HUES6 (cell line): Measurements from ENCODE around the gene EGFL8.
A peak's percentile ranks its signal among the peaks of the same experiment; 100 is the strongest.

Source experiments
- H3K27ac ChIP-seq: 2 replicates; pipeline ENCODE4 v1.7.0; 2013; ENCODE audit warnings: low read depth, mild to moderate bottlenecking, low read length, inconsistent platforms
- H3K27me3 ChIP-seq: 2 replicates; pipeline ENCODE4 v1.6.1; 2013; ENCODE audit warnings: low read length; ENCODE audit not compliant: control insufficient read depth, insufficient read depth
- H3K36me3 ChIP-seq: 2 replicates; pipeline ENCODE4 v1.6.1; 2013; ENCODE audit warnings: low read length; ENCODE audit not compliant: control insufficient read depth, insufficient read depth
- H3K4me1 ChIP-seq: 2 replicates; pipeline ENCODE4 v1.6.1; 2013; ENCODE audit warnings: low read length; ENCODE audit not compliant: control insufficient read depth, insufficient read depth
- H3K4me3 ChIP-seq: 2 replicates; pipeline ENCODE4 v1.5.1; 2013; ENCODE audit warnings: low read depth, low read length
- H3K9ac ChIP-seq: one replicate; pipeline ENCODE4 v1.6.1; 2013; ENCODE audit warnings: mild to moderate bottlenecking, low read length
- H3K9me3 ChIP-seq: 2 replicates; pipeline ENCODE4 v1.6.1; 2013; ENCODE audit warnings: low read depth, low read length; ENCODE audit not compliant: control insufficient read depth, insufficient read depth

EGFL8 gene

GRCh38 chr6:32177788-32178546 lies 13.6 kb downstream of the EGFL8 start, which contains the start of gene RNF5:
Gene RNF5, plus strand, starts transcription at chr6:32178405. Its CDS starts 107 bp downstream, at chr6:32178512.
- Histone ChIP-seq H3K9ac (peak within 1 kb of the TSS; percentile 89), H3K36me3 (peaks cover 30% of the 10 kb centered on the region), H3K4me1 (peaks cover 33% of the 10 kb centered on the region; the same call in 1 of the 2 replicates), H3K9me3 (no peaks in the 10 kb centered on the region), H3K4me3 (peak within 1 kb of the TSS; percentile 90), H3K27ac (peak within 1 kb of the TSS; percentile 91), H3K27me3 (no peaks in the 10 kb centered on the region)

- H3K9ac ChIP-seq, result peak overlapping the region; percentile 89
- H3K4me1 ChIP-seq, result peaks cover 25% of the 10 kb centered on the region; the same call in 1 of the 2 replicates
- H3K36me3 ChIP-seq, result peaks cover 34% of the 10 kb centered on the region
- H3K27me3 ChIP-seq, result no peaks in the 10 kb centered on the region
- H3K4me3 ChIP-seq, result peak overlapping the region; percentile 90
- H3K27ac ChIP-seq, result no peak overlapping the region
- no peaks in the 10 kb centered on the region for H3K9me3 ChIP-seq
Measured at GRCh38 chr6:32178547-32179440, 14.4 kb downstream of the EGFL8 start.

GRCh38 chr6:32179766-32180405 lies 15.5 kb downstream of the EGFL8 start:
- H3K4me1 ChIP-seq, result peaks cover 24% of the 10 kb centered on the region; the same call in 1 of the 2 replicates
- H3K27me3 ChIP-seq, result no peaks in the 10 kb centered on the region
- no peak overlapping the region for H3K27ac ChIP-seq
- H3K4me3 ChIP-seq, result no peak overlapping the region
- H3K9ac ChIP-seq, result no peak overlapping the region
- H3K36me3 ChIP-seq, result peaks cover 41% of the 10 kb centered on the region
- H3K9me3 ChIP-seq, result no peaks in the 10 kb centered on the region

- Histone ChIP-seq H3K9ac (no peak overlapping the region), H3K27ac (no peak overlapping the region), H3K36me3 (peaks cover 44% of the 10 kb centered on the region), H3K9me3 (no peaks in the 10 kb centered on the region), H3K27me3 (no peaks in the 10 kb centered on the region), H3K4me1 (peaks cover 19% of the 10 kb centered on the region; the same call in 1 of the 2 replicates), H3K4me3 (no peak overlapping the region)
Measured at GRCh38 chr6:32181148-32181702, 16.8 kb downstream of the EGFL8 start.

- Histone ChIP-seq H3K9me3 (no peaks in the 10 kb centered on the region), H3K27me3 (no peaks in the 10 kb centered on the region), H3K36me3 (peaks cover 52% of the 10 kb centered on the region), H3K4me1 (peaks cover 11% of the 10 kb centered on the region; the same call in 1 of the 2 replicates), H3K9ac (no peak overlapping the region), H3K4me3 (no peak overlapping the region), H3K27ac (no peak overlapping the region)
Measured at GRCh38 chr6:32181915-32182529, 17.6 kb downstream of the EGFL8 start.

GRCh38 chr6:32182555-32182981 lies 18.2 kb downstream of the EGFL8 start:
- Histone ChIP-seq H3K27me3 (no peaks in the 10 kb centered on the region), H3K36me3 (peaks cover 57% of the 10 kb centered on the region), H3K4me3 (no peak overlapping the region), H3K9ac (no peak overlapping the region), H3K9me3 (no peaks in the 10 kb centered on the region), H3K27ac (no peak overlapping the region), H3K4me1 (peaks cover 11% of the 10 kb centered on the region; the same call in 1 of the 2 replicates)

GRCh38 chr6:32183030-32183429 lies 18.6 kb downstream of the EGFL8 start:
- peaks cover 62% of the 10 kb centered on the region for H3K36me3 ChIP-seq

GRCh38 chr6:32183483-32184083 lies 19.2 kb downstream of the EGFL8 start:
- Histone ChIP-seq H3K4me1 (peaks cover 14% of the 10 kb centered on the region; the same call in 1 of the 2 replicates), H3K4me3 (no peak overlapping the region), H3K27me3 (no peaks in the 10 kb centered on the region), H3K9ac (no peak overlapping the region), H3K9me3 (no peaks in the 10 kb centered on the region), H3K36me3 (peaks cover 64% of the 10 kb centered on the region), H3K27ac (no peak overlapping the region)

More at GRCh38 chr6:32183030-32183429, 18.6 kb downstream of the EGFL8 start:
- Histone ChIP-seq H3K9ac (no peak overlapping the region), H3K4me1 (peaks cover 11% of the 10 kb centered on the region; the same call in 1 of the 2 replicates), H3K9me3 (no peaks in the 10 kb centered on the region), H3K4me3 (no peak overlapping the region), H3K27me3 (no peaks in the 10 kb centered on the region), H3K27ac (no peak overlapping the region)

- Histone ChIP-seq H3K27ac (no peak within 1 kb of the TSS), H3K36me3 (peaks cover 64% of the 10 kb centered on the region), H3K27me3 (no peaks in the 10 kb centered on the region), H3K9ac (peak within 1 kb of the TSS; percentile 29), H3K4me3 (no peak within 1 kb of the TSS), H3K9me3 (no peaks in the 10 kb centered on the region), H3K4me1 (peaks cover 14% of the 10 kb centered on the region; the same call in 1 of the 2 replicates)
Measured at GRCh38 chr6:32184084-32184640, 19.8 kb downstream of the EGFL8 start, which contains the start of gene AGER. Gene AGER, minus strand, starts transcription at chr6:32184253. Its CDS starts 31 bp downstream, at chr6:32184222.
